SK-N-SH (cell line): ENCODE measurements around the gene IDE. TPM values are rescaled to one million over a fixed set of nuclear protein-coding genes. Genes with fewer than 3 reads are reported as not detected.

ENCODE experiments used
- CTCF ChIA-PET: fragments of 300-600, 350-600 bp; formaldehyde crosslinking; extraction: SDS; loops from one replicate; lab custom pipeline; 2021; lab: Yijun Ruan, JAX
- POLR2A ChIA-PET: fragments of 350-600 bp; sonication (Branson Sonifier 250); formaldehyde crosslinking; extraction: SDS; loops from one replicate; lab custom pipeline; 2020; ENCODE audit warnings: antibody characterized with exemption, inconsistent platforms; lab: Yijun Ruan, JAX
- DNase-seq: peaks from one replicate; pipeline ENCODE4 v3.0.0; 2012
- H2AFZ ChIP-seq: fragments of 200-600 bp; sonication (generic); 2 replicates; pipeline ENCODE4 v1.8.1; 2016; ENCODE audit warnings: antibody characterized with exemption, mild to moderate bottlenecking, low read depth
- H3F3A ChIP-seq: fragments of 200-600 bp; sonication (generic); replicated peaks from 2 replicates; pipeline ENCODE3; 2016; ENCODE audit warnings: antibody characterized with exemption, mild to moderate bottlenecking; ENCODE audit not compliant: insufficient read depth
- H3K27ac ChIP-seq, 2 experiments: fragments of 200-500 bp in 1 of 2; fragments of 200-600 bp in 1 of 2; sonication (Bioruptor generic) in 1 of 2; sonication (generic), shearing (Covaris generic) in 1 of 2; 2 replicates each; pipeline versions ENCODE4 v1.5.1 to v1.6.1; 2014 to 2016; ENCODE audit warnings: low read depth in 2 of 2, inconsistent platforms in 1 of 2, low read length in 1 of 2, mild to moderate bottlenecking in 1 of 2, mixed read lengths in 1 of 2
- H3K27me3 ChIP-seq: fragments of 200-600 bp; sonication (generic), shearing (Covaris generic); 2 replicates; pipeline ENCODE4 v1.6.1; 2016; ENCODE audit warnings: mixed run types; ENCODE audit not compliant: insufficient read depth
- H3K36me3 ChIP-seq, 2 experiments: fragments of 200-500 bp in 1 of 2; fragments of 200-600 bp in 1 of 2; sonication (Bioruptor generic) in 1 of 2; sonication (generic) in 1 of 2; replicated peaks in 1 of 2; 2 replicates each; pipeline versions ENCODE3 to v1.5.1; 2014 to 2016; ENCODE audit warnings: low read length in 1 of 2, mild to moderate bottlenecking in 1 of 2; ENCODE audit not compliant: insufficient read depth in 2 of 2, control insufficient read depth in 1 of 2
- H3K4me1 ChIP-seq, 2 experiments: fragments of 200-500 bp in 1 of 2; fragments of 200-600 bp in 1 of 2; sonication (Bioruptor generic) in 1 of 2; sonication (generic), shearing (Covaris generic) in 1 of 2; 2 replicates each; pipeline versions ENCODE4 v1.5.1 to v1.6.1; 2014 to 2016; ENCODE audit warnings: low read depth in 1 of 2, low read length in 1 of 2, mixed run types in 1 of 2; ENCODE audit not compliant: insufficient read depth in 2 of 2, control insufficient read depth in 1 of 2
- H3K4me2 ChIP-seq: fragments of 200-600 bp; sonication (generic), shearing (Covaris generic); 2 replicates; pipeline ENCODE4 v1.6.1; 2017; ENCODE audit warnings: mixed run types
- H3K4me3 ChIP-seq, 2 experiments: fragments of 200-500 bp in 1 of 2; fragments of 200-600 bp in 1 of 2; sonication (Bioruptor generic) in 1 of 2; sonication (generic), shearing (Covaris generic) in 1 of 2; 2 replicates each; pipeline versions ENCODE4 v1.5.1 to v1.8.1; 2014 to 2016; ENCODE audit warnings: low read depth in 2 of 2, inconsistent platforms in 1 of 2, low read length in 1 of 2, mild to moderate bottlenecking in 1 of 2, mixed read lengths in 1 of 2, moderate library complexity in 1 of 2
- H3K79me2 ChIP-seq: fragments of 200-600 bp; sonication (generic); 2 replicates; pipeline ENCODE4 v1.8.1; 2017; ENCODE audit warnings: mild to moderate bottlenecking; ENCODE audit not compliant: insufficient read depth
- H3K9ac ChIP-seq: fragments of 200-600 bp; sonication (generic); 2 replicates; pipeline ENCODE4 v1.6.1; 2017; ENCODE audit warnings: mixed run types
- H3K9me2 ChIP-seq: fragments of 200-600 bp; sonication (generic); 2 replicates; pipeline ENCODE4 v1.6.1; 2017; ENCODE audit warnings: mixed run types
- H3K9me3 ChIP-seq: fragments of 200-600 bp; sonication (generic); 2 replicates; pipeline ENCODE4 v1.6.1; 2017; ENCODE audit warnings: mixed run types, mild to moderate bottlenecking, moderate library complexity
- H4K20me1 ChIP-seq: fragments of 200-600 bp; sonication (generic); 2 replicates; pipeline ENCODE4 v1.6.1; 2017; ENCODE audit warnings: mild to moderate bottlenecking, mixed run types; ENCODE audit not compliant: insufficient read depth
- CHD2 ChIP-seq: fragments of 150-350 bp; IDR thresholded peaks from 2 replicates; pipeline ENCODE4 v1.6.1; 2018; ENCODE audit warnings: low read length; ENCODE audit not compliant: partially characterized antibody
- ELF1 ChIP-seq: IDR thresholded peaks from 2 replicates; pipeline ENCODE4 v1.4.0; 2012
- EP300 ChIP-seq, 2 experiments: IDR thresholded peaks; 2 replicates each; pipeline versions ENCODE4 v1.4.0 to v1.6.1; 2012; ENCODE audit warnings: borderline replicate concordance in 1 of 2, low read depth in 1 of 2, low read length in 1 of 2
- FOSL2 ChIP-seq: IDR thresholded peaks from 2 replicates; pipeline ENCODE4 v1.4.0; 2012; ENCODE audit warnings: low read depth, mild to moderate bottlenecking, moderate library complexity, borderline replicate concordance
- FOXJ3 ChIP-seq: sonication (generic); formaldehyde crosslinking; IDR thresholded peaks from 2 replicates; pipeline ENCODE4 v1.5.1; 2020; ENCODE audit warnings: mild to moderate bottlenecking, missing genetic modification reagents
- FOXM1 ChIP-seq: IDR thresholded peaks from 2 replicates; pipeline ENCODE4 v1.4.0; 2012; ENCODE audit warnings: low read depth, mild to moderate bottlenecking
- GABPA ChIP-seq: IDR thresholded peaks from 2 replicates; pipeline ENCODE4 v1.4.0; 2012; ENCODE audit warnings: low read depth, mild to moderate bottlenecking
- MEF2A ChIP-seq: IDR thresholded peaks from 2 replicates; pipeline ENCODE4 v1.4.0; 2012; ENCODE audit warnings: low read depth, borderline replicate concordance
- MXI1 ChIP-seq: IDR thresholded peaks from 2 replicates; pipeline ENCODE4 v1.6.1; 2012; ENCODE audit warnings: mild to moderate bottlenecking, low read depth, low read length, improper control_type of control experiment
- NFIC ChIP-seq: IDR thresholded peaks from 2 replicates; pipeline ENCODE4 v1.4.0; 2012; ENCODE audit warnings: borderline replicate concordance
- NRF1 ChIP-seq: IDR thresholded peaks from 2 replicates; pipeline ENCODE4 v1.6.1; 2012; ENCODE audit warnings: low read depth, mild to moderate bottlenecking, low read length
- POLR2AphosphoS5 ChIP-seq: IDR thresholded peaks from 2 replicates; pipeline ENCODE4 v1.6.1; 2012; ENCODE audit warnings: low read depth, low read length
- RFX5 ChIP-seq: IDR thresholded peaks from 2 replicates; pipeline ENCODE4 v1.6.1; 2012; ENCODE audit warnings: mild to moderate bottlenecking, improper control_type of control experiment, low read length
- SIN3A ChIP-seq: IDR thresholded peaks from 2 replicates; pipeline ENCODE4 v1.6.1; 2012; ENCODE audit warnings: low read depth, mild to moderate bottlenecking, low read length, moderate library complexity, borderline replicate concordance
- SMC3 ChIP-seq: IDR thresholded peaks from 2 replicates; pipeline ENCODE4 v1.6.1; 2012; ENCODE audit warnings: low read depth, low read length, improper control_type of control experiment
- TAF1 ChIP-seq: IDR thresholded peaks from 2 replicates; pipeline ENCODE4 v1.6.1; 2012; ENCODE audit warnings: low read depth, mild to moderate bottlenecking, low read length, moderate library complexity, borderline replicate concordance
- TCF12 ChIP-seq: IDR thresholded peaks from 2 replicates; pipeline ENCODE4 v1.4.0; 2012
- TEAD4 ChIP-seq: IDR thresholded peaks from 2 replicates; pipeline ENCODE4 v1.4.0; 2012; ENCODE audit warnings: mild to moderate bottlenecking, borderline replicate concordance; ENCODE audit not compliant: insufficient read depth
- YY1 ChIP-seq: IDR thresholded peaks from 2 replicates; pipeline ENCODE4 v1.4.0; 2012; ENCODE audit warnings: low read depth, mild to moderate bottlenecking
- WGBS: methylation state at CpG from one replicate; pipeline ENCODE4 v1.1.6; 2017; ENCODE audit warnings: low lambda C conversion rate; 5-methylcytosine and 5-hydroxymethylcytosine counted together
- polyA plus RNA-seq, 3 experiments: library from polyadenylated mRNA; depleted of rRNA; stranded (reverse); fragments of >200 nt; gene quantifications; 2 replicates each; pipeline ENCODE4 v1.2.3, GENCODE V29; 2012
- TF ChIP-seq, protein P1 (sequence below): IDR thresholded peaks from 2 replicates; pipeline ENCODE4 v1.4.0; 2012; ENCODE audit warnings: low read depth, borderline replicate concordance
- TF ChIP-seq, protein P2 (sequence below): IDR thresholded peaks from 2 replicates; pipeline ENCODE4 v1.4.0; 2012; ENCODE audit warnings: low read depth, borderline replicate concordance
- TF ChIP-seq, protein P3 (sequence below): IDR thresholded peaks from 2 replicates; pipeline ENCODE4; 2012
- TF ChIP-seq, protein P4 (sequence below): IDR thresholded peaks from 2 replicates; pipeline ENCODE4 v1.4.0; 2012; ENCODE audit warnings: low read depth

IDE gene
- polyA plus RNA-seq, 1 of the 3 experiments (the other 2 are of a cell fraction), result 9.3 TPM

DNA sequence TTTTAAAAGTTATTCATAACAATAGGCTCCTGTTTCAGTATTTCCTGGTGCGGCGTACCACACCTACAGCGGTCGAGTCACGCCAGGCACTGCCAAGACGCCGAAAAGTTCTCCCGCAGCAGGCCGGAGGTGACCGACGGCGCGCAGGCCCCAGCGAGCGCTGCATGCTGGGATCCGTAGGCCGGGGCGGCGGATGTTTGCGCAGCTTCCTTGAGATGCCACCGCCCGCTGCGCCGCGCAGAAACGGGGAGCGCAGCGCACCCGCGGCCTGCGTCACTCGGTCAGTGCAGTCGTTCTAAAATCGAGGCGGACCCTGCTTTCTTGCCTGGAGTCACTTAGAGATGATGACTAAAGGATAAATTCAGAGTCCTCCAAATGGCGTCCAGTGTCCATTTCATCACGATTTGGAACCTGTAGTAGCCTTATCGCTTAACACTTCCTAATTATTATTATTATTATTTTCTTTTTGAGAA, 17.7 kb upstream of the IDE start:
- Histone ChIP-seq H4K20me1 (no peaks in the 10 kb centered on the region), H3K27me3 (no peaks in the 10 kb centered on the region)
- CTCF ChIA-PET, result interaction anchor here (0.6 to 2.4 kb wide), 5 partner anchors 15 to 74 kb away, joined by 3 to 28 read pairs (median 3); partner anchors contain the start of gene IDE
- DNase-seq, result peak; percentile 87
- TF ChIP-seq MXI1 (peak; percentile 72), MEF2A (no peak), RFX5 (no peak), TAF1 (peak; percentile 87), GABPA (peak; percentile 77), ELF1 (peak; percentile 68), SIN3A (0 out of 2 replicates have a peak, but pooled peaks have one; percentile 16), FOXM1 (no peak), EP300 (IDR thresholded peaks at IDR 0.05; ENCODE audit: borderline replicate concordance in 1 of 2, low read depth in 1 of 2, low read length in 1 of 2) (no peak), FOSL2 (no peak), TCF12 (no peak; the same call in 1 of the 2 replicates), TEAD4 (no peak), NRF1 (peak; percentile 83), FOXJ3 (CRISPR knock-in tag) (no peak; the same call in 1 of the 2 replicates), NFIC (0 out of 2 replicates have a peak, but pooled peaks have one; percentile 10), POLR2AphosphoS5 (peak; percentile 87), CHD2 (peak; percentile 63), YY1 (peak; percentile 69), SMC3 (no peak)
- TF ChIP-seq, protein P1, sequence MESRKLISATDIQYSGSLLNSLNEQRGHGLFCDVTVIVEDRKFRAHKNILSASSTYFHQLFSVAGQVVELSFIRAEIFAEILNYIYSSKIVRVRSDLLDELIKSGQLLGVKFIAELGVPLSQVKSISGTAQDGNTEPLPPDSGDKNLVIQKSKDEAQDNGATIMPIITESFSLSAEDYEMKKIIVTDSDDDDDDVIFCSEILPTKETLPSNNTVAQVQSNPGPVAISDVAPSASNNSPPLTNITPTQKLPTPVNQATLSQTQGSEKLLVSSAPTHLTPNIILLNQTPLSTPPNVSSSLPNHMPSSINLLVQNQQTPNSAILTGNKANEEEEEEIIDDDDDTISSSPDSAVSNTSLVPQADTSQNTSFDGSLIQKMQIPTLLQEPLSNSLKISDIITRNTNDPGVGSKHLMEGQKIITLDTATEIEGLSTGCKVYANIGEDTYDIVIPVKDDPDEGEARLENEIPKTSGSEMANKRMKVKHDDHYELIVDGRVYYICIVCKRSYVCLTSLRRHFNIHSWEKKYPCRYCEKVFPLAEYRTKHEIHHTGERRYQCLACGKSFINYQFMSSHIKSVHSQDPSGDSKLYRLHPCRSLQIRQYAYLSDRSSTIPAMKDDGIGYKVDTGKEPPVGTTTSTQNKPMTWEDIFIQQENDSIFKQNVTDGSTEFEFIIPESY, result no peak
- TF ChIP-seq, protein P2, sequence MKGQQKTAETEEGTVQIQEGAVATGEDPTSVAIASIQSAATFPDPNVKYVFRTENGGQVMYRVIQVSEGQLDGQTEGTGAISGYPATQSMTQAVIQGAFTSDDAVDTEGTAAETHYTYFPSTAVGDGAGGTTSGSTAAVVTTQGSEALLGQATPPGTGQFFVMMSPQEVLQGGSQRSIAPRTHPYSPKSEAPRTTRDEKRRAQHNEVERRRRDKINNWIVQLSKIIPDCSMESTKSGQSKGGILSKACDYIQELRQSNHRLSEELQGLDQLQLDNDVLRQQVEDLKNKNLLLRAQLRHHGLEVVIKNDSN, result no peak
- TF ChIP-seq, protein P3, sequence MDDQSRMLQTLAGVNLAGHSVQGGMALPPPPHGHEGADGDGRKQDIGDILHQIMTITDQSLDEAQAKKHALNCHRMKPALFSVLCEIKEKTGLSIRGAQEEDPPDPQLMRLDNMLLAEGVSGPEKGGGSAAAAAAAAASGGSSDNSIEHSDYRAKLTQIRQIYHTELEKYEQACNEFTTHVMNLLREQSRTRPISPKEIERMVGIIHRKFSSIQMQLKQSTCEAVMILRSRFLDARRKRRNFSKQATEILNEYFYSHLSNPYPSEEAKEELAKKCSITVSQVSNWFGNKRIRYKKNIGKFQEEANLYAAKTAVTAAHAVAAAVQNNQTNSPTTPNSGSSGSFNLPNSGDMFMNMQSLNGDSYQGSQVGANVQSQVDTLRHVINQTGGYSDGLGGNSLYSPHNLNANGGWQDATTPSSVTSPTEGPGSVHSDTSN, result no peak; the same call in none of the 2 replicates
- TF ChIP-seq, protein P4, sequence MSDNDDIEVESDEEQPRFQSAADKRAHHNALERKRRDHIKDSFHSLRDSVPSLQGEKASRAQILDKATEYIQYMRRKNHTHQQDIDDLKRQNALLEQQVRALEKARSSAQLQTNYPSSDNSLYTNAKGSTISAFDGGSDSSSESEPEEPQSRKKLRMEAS, result peak; percentile 88
- TF ChIP-seq, all 33 proteins: peak for 11
- Histone ChIP-seq H3F3A (peaks cover 16% of the 10 kb centered on the region), H3K9me2 (no peaks in the 10 kb centered on the region), H3K4me1 (peaks cover 0 to 7% of the 10 kb centered on the region in 2 experiments; a peak in 3 of 4 replicates), H3K4me3 (peak overlapping the region; percentile 75 to 87; a peak in 3 of 4 replicates), H3K27ac (peak overlapping the region; percentile 86 to 88), H3K36me3 (no peaks in the 10 kb centered on the region), H3K9ac (peak overlapping the region; percentile 82), H2AFZ (peak overlapping the region; percentile 97), H3K4me2 (peak overlapping the region; percentile 85), H3K79me2 (peaks cover 36% of the 10 kb centered on the region), H3K9me3 (no peaks in the 10 kb centered on the region)
- 7% methylated on average over 19 of the region's 38 CpGs for WGBS
- POLR2A ChIA-PET, result interaction anchor here (0.8 to 1.4 kb wide), 5 partner anchors 17 to 668 kb away, joined by 3 to 7 read pairs (median 4); partner anchors contain the start of genes BTAF1, EXOC6 and IDE
